ENCODE measurements around the gene PSMD8.

PSMD8 gene

DNA sequence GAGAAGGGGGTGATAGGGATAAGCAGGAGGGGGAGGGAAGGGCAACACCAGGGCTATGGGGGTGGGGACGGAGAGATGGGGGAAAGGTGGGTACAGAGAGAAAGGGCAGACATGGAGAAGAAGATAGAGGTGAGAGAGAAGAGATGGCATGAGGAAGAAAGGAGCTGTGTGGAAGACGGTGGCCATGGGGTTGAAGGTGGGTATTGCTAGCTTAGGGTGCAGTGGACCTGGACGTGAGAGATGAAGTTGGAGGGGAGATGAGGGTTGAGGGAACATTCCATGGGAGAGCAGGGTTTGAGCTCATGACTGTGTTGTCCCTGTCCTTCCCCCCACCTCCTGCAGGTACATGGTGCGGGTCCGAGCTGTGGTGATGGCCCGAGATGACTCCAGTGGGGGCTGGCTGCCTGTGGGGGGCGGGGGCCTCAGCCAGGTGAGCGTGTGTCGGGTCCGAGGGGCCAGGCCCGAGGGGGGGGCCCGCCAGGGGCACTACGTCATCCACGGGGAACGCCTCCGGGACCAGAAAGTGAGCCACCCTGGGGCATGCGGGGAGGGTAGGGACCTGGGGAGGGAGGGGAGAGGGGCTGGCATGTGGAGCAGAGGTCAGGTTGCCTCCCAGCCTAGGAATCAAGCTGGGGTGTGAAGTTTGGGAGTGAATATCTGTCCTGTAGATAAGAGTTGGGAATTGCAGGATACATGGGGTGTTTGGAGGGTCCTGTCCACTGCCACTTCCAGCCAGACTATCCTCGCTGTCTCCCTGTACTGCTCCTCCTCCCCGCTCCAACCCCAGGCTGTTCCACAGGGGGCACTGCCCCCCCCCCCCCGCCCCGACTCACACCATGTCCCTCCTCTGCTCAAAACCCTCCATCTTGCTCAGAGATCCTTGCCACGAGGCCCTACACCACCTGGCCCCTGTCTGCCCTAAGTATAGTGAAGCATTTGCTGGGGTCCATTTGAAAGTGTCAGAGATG is 15.9 kb downstream of the PSMD8 start:
- TF ChIP-seq, protein P1, sequence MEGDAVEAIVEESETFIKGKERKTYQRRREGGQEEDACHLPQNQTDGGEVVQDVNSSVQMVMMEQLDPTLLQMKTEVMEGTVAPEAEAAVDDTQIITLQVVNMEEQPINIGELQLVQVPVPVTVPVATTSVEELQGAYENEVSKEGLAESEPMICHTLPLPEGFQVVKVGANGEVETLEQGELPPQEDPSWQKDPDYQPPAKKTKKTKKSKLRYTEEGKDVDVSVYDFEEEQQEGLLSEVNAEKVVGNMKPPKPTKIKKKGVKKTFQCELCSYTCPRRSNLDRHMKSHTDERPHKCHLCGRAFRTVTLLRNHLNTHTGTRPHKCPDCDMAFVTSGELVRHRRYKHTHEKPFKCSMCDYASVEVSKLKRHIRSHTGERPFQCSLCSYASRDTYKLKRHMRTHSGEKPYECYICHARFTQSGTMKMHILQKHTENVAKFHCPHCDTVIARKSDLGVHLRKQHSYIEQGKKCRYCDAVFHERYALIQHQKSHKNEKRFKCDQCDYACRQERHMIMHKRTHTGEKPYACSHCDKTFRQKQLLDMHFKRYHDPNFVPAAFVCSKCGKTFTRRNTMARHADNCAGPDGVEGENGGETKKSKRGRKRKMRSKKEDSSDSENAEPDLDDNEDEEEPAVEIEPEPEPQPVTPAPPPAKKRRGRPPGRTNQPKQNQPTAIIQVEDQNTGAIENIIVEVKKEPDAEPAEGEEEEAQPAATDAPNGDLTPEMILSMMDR (IDR thresholded peaks at IDR 0.05; ENCODE audit: insufficient read depth, low read length, poor library complexity, severe bottlenecking) = no peak
- TF ChIP-seq EZH2phosphoT487 (conservative IDR thresholded peaks at IDR 0.05; ENCODE audit: low read length) = no peak
- no peaks in the 10 kb centered on the region for H3F3A ChIP-seq (ENCODE audit: insufficient read depth)
- no peaks in the 10 kb centered on the region for H3K79me2 ChIP-seq (ENCODE audit: insufficient read depth, low read length)
- no peak overlapping the region for H3K9ac ChIP-seq (ENCODE audit: low read length)
- H3K9me3 ChIP-seq (ENCODE audit: insufficient read depth, low read length) = no peaks in the 10 kb centered on the region
- no peak overlapping the region for H2AFZ ChIP-seq (ENCODE audit: low read depth, low read length, severe bottlenecking)
- no peaks in the 10 kb centered on the region for H3K36me3 ChIP-seq (ENCODE audit: low read length)
- H3K9me2 ChIP-seq (replicated peaks; ENCODE audit: insufficient read depth, low read length) = no peaks in the 10 kb centered on the region
- H4K20me1 ChIP-seq (ENCODE audit: low read depth, low read length) = no peaks in the 10 kb centered on the region
- H3K27me3 ChIP-seq (ENCODE audit: low read length) = no peaks in the 10 kb centered on the region
- no peak overlapping the region for H3K27ac ChIP-seq (ENCODE audit: low read depth, low read length)
- no peak overlapping the region for H3K4me3 ChIP-seq (ENCODE audit: insufficient read depth, low read length, poor library complexity, severe bottlenecking)
- no peak overlapping the region for H3K4me2 ChIP-seq (ENCODE audit: low read depth, low read length, poor library complexity, severe bottlenecking)

DNA sequence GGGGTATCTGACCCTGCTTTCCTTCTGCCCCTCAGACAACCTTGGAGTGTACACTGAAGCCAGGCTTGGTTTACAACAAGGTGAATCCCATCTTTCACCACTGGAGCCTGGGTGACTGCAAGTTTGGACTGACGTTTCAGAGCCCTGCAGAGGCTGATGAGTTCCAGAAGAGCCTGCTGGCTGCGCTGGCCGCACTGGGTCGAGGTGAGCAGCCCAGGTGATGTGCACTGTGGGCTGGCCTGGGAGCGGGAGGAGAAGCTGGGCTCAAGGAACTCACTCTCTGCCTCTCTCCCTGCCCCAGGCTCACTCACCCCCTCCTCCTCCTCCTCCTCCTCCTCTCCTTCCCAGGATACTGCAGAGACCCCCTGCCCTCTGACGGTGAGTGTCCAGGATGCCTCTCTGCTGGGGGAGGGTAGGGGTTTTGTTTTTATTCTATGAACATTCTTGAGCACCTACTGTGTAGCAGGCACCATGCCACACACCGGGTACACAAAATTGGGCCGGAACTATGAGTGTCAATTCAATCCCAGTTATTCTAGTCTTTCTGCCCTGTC is 17.6 kb downstream of the PSMD8 start:
- Histone ChIP-seq H4K20me1 (ENCODE audit: low read depth, low read length) (no peaks in the 10 kb centered on the region), H3K4me2 (ENCODE audit: low read depth, low read length, poor library complexity, severe bottlenecking) (no peak overlapping the region), H3K9me2 (replicated peaks; ENCODE audit: insufficient read depth, low read length) (no peaks in the 10 kb centered on the region), H3K79me2 (ENCODE audit: insufficient read depth, low read length) (no peaks in the 10 kb centered on the region), H3K4me3 (ENCODE audit: insufficient read depth, low read length, poor library complexity, severe bottlenecking) (no peak overlapping the region), H3K9me3 (ENCODE audit: insufficient read depth, low read length) (no peaks in the 10 kb centered on the region), H2AFZ (ENCODE audit: low read depth, low read length, severe bottlenecking) (no peak overlapping the region), H3K36me3 (ENCODE audit: low read length) (no peaks in the 10 kb centered on the region), H3K27me3 (ENCODE audit: low read length) (no peaks in the 10 kb centered on the region), H3F3A (ENCODE audit: insufficient read depth) (no peaks in the 10 kb centered on the region), H3K27ac (ENCODE audit: low read depth, low read length) (no peak overlapping the region), H3K9ac (ENCODE audit: low read length) (no peak overlapping the region)
- no peak for TF ChIP-seq EZH2phosphoT487 (conservative IDR thresholded peaks at IDR 0.05; ENCODE audit: low read length)
- TF ChIP-seq, protein P1 (IDR thresholded peaks at IDR 0.05; ENCODE audit: insufficient read depth, low read length, poor library complexity, severe bottlenecking) = no peak

- H3K9ac ChIP-seq (ENCODE audit: low read length) = no peak overlapping the region
- TF ChIP-seq, protein P1 (IDR thresholded peaks at IDR 0.05; ENCODE audit: insufficient read depth, low read length, poor library complexity, severe bottlenecking) = no peak
- TF ChIP-seq EZH2phosphoT487 (conservative IDR thresholded peaks at IDR 0.05; ENCODE audit: low read length) = no peak
- H2AFZ ChIP-seq (ENCODE audit: low read depth, low read length, severe bottlenecking) = no peak overlapping the region
- no peak overlapping the region for H3K27ac ChIP-seq (ENCODE audit: low read depth, low read length)
- H3K36me3 ChIP-seq (ENCODE audit: low read length) = no peaks in the 10 kb centered on the region
- no peaks in the 10 kb centered on the region for H3F3A ChIP-seq (ENCODE audit: insufficient read depth)
- no peak overlapping the region for H3K4me3 ChIP-seq (ENCODE audit: insufficient read depth, low read length, poor library complexity, severe bottlenecking)
- H3K27me3 ChIP-seq (ENCODE audit: low read length) = no peaks in the 10 kb centered on the region
- H3K4me2 ChIP-seq (ENCODE audit: low read depth, low read length, poor library complexity, severe bottlenecking) = no peak overlapping the region
- no peaks in the 10 kb centered on the region for H3K9me2 ChIP-seq (replicated peaks; ENCODE audit: insufficient read depth, low read length)
- no peaks in the 10 kb centered on the region for H3K9me3 ChIP-seq (ENCODE audit: insufficient read depth, low read length)
- H4K20me1 ChIP-seq (ENCODE audit: low read depth, low read length) = no peaks in the 10 kb centered on the region
- H3K79me2 ChIP-seq (ENCODE audit: insufficient read depth, low read length) = no peaks in the 10 kb centered on the region
These were observed 18.4 kb downstream of the PSMD8 start for GRCh38 chr19:38392707-38393308.

All from SU-DHL-6 (cell line).